Measurements from ENCODE around the gene HLF.

HLF gene

GRCh38 chr17:55258578-55259135, 6.1 kb upstream of the HLF start:
- DNase-seq: no peak

DNA sequence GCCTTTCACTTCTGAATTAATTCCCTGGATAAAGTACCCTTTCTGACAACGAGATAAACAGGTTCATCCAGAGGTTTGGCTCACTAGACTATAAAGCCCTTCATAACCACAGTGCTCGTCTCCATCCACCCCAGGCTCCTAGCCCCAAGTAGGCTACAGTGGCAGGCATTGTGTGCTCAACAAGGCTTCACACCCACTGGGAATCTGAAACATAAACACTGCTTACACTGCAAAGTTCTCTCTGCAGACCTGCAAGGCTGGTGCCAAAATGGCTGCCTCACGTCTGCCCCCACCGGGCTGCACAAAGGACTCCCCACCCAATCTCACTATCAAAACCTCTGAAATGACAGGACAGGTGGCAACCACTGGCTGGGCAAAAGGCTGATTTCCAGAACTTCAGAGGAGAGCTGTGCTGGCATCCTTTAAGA, 5.1 kb upstream of the HLF start:
- DNase-seq: no peak

DNA sequence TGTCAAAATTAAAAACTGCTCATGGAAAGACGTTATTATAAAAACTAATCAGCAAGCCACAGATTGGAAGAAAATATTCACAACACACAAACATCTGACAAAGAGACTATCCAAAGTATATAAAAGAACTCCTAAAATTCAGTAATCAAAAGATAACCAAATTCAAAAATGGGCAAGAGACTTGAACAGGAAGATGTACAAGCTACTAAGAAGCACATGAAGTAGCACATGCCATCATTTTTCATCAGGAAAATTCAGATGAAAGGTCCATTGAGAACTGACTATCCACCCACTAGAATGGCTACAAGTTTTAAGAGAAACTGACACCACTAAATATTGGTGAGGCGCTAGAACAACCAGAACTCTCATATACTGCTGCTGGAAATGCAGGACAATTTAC, 3.4 kb upstream of the HLF start:
- no peak for DNase-seq

DNA sequence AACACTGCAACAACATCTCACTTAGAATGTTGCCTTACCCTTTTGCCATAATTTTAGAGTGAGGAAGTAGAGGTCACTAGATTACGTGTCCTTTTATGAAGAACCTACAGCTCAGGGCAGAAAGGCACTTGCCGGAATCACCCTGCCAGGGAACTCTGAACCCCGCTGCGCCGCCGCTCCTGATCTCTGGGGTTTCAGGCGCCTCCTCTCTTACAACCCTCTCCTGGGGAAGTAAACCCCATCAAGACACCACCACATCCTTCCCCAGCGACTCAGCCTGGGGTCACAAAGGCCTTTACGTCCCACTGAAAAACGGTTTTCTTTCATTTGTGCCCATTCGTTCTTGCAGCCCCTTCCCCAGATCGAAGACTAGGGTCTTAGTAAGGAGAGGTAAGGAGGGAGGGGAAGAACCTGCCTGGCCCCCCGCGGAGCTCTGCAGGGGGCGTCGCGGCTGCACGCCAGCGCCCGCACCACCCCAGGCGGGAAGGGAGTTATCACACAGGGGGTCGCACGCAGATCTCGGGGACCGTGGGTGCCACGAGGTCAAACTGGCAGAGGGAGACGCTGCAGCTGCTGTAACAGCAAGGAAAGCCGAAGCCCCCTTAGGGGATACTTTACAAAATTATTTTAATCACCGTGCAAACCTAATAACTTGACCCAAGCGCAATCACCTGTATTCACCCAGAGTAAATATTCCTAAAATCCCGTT, 1.0 kb upstream of the HLF start:
- DNase-seq: peak; percentile 26

GRCh38 chr17:55264278-55264644, 499 bp upstream of the HLF start:
- peak; percentile 20 for DNase-seq

DNA sequence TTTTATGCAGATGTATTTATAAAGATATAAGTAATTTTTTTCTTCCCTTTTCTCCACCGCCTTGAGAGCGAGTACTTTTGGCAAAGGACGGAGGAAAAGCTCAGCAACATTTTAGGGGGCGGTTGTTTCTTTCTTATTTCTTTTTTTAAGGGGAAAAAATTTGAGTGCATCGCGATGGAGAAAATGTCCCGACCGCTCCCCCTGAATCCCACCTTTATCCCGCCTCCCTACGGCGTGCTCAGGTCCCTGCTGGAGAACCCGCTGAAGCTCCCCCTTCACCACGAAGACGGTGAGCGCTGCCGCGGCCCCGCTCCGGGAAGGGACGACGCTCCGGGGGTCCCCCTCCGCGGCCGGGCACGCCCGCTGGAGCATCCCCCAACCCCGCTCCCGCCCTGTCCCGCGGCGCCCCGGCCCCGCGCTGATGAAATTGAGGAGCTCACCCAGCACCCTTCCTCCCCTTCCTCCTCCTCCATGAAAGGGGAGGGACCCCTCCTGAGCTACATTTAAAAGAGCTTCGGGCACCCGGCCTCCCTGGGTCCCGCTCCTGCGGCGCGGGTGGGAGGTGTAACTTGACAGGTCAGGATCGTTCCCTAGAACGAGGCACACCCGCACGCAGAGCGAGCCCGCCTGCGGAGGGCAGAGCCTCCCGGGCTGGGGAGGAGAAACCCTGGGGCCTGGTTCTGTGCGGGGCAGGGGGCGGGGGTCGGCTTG, 706 bp downstream of the HLF start:
- peak; percentile 42 for DNase-seq

GRCh38 chr17:55266051-55266957, 1.5 kb downstream of the HLF start:
- peak; percentile 20 for DNase-seq

DNA sequence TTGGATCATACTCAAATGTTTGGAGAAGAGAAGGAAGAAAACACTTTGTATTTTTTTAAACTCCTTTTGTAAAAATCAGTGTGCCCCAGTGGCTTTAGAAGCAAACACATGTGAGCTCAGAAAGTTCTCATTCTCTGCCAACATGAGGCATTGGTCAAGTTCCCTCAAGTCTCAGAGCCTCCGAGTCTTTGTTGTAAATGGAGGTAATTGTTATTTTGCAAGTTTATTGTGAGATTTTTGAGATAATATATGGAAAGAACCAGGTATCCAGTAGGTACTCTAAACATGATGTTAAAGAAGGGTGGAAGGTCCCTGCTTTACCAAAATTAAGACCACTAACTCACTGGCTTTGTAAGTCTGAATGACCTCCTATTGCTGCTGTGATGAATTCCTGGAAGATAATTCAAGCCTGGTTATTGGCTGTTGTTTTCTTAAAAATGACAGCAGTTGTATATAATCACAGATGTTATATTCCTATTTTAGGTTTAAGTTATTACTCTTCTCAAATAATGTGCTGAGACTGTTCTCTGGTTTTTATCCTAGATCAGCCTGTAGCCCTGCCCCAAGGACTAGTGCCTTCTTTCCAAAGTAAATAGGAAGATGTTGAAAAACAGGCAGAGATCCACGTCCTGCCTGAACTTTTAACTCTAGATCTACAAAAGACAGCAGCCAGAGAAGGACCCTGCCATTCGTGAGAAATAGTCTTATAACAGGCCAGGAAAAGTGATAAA, 2.4 kb downstream of the HLF start:
- DNase-seq: no peak

- DNase-seq: no peak
Measured at GRCh38 chr17:55267777-55268648, 3.3 kb downstream of the HLF start.

- DNase-seq: no peak
Measured at GRCh38 chr17:55268649-55269480, 4.1 kb downstream of the HLF start.

- no peak for DNase-seq
Measured at GRCh38 chr17:55269894-55270293, 5.1 kb downstream of the HLF start.

DNA sequence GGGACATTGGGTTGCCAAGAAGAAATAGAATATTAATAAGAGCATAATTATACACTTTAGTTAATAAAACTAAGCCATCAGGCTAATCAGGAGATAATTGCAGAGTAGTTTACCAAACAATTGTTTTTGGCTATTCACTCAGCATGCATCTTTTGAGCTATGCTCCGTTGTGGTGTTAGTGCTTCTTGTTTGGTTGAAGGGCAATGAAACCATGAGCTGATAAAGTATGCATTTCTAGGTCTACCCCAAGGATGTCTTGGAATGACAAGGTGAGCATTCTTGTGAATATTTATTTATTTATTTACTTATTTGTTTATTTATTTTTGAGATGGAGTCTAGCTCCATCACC, 6.4 kb downstream of the HLF start:
- no peak for DNase-seq

GRCh38 chr17:55271958-55272710, 7.4 kb downstream of the HLF start:
- no peak for DNase-seq

DNA sequence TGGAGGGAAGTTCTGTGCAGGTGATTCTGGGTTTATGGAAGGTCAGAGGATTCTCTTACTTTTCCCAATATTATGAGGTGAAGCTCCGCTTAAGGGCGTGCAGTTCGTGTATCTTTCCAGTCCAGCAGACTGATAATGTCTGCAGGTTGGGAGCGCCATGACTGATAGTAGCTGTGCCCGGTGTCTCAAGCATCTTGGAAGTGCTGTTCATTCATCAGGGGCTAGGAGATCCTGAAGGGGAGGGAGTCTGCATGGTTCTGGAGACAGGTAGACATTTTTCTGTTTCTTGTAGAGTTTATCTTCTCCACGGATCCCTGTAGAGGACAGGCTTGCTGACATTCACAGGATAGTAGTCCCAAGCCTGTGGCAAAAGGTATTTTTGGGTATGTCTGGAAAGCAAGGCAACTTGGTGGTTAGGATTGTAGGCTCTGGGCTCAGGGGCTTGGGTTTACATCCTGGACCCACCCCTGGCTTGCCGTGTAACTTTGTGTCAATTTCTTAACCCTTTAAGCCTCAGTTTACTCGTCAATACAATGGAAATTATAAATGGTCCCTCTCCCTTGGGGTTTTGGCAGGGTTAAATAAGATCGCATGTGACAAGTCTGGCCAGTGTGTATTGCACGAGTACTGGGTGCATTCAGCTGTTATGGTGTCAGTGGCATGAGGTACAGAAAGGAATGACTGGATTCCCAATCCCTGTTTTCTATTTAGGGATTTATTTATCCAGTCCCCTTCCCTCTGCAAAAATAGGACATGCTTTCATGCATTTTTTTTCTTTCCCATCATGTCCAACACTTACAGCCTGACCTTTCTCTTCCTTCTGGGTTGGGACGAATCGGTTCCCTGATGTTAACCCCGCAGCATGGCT, 8.2 kb downstream of the HLF start:
- no peak for DNase-seq

GRCh38 chr17:55273579-55274354, 9.0 kb downstream of the HLF start:
- no peak for DNase-seq

GRCh38 chr17:55274355-55275255, 9.8 kb downstream of the HLF start:
- no peak for DNase-seq

All from activated T-cell treated with anti-CD3 and anti-CD28 coated beads, Interleukin-2, amount 50 U/mL, for 1 hour (primary cell).